HG03135 (cell line): ENCODE data around the gene PPP1R13B.

Experiments used
- ATAC-seq: cut with Tn5 transposase; IDR thresholded peaks from one replicate; pipeline ENCODE4 v1.9.1; 2021; ENCODE audit warnings: mild to moderate bottlenecking, moderate library complexity; ENCODE audit not compliant: unreplicated experiment

Gene PPP1R13B

GRCh38 chr14:103688906-103689902 is 158.2 kb downstream of the PPP1R13B start:
- ATAC-seq = no peak

- no peak for ATAC-seq
These were observed 158.9 kb downstream of the PPP1R13B start for GRCh38 chr14:103688441-103688840.

DNA sequence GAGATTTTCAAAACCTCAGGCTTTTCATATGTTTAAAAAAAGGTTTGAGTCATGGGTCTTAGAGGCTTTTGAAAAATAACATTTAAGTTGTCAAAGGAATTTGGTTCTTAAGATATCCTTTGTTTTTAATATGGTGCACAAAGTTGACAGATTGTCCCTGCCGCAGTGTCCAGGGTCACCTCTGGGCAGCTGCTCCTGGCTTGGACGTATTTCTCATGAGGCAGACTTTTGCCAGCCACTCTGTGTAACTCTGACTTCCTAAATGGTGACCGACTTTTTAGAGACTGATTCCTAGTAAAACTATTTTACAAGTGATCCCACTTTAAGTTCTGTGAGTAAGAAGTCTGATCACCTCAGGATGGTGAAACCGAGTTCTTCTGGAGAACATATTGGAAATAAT is 159.7 kb downstream of the PPP1R13B start:
- ATAC-seq = no peak

- no peak for ATAC-seq
These were observed 160.4 kb downstream of the PPP1R13B start for GRCh38 chr14:103686831-103687485.

- no peak for ATAC-seq
These were observed 161.8 kb downstream of the PPP1R13B start for GRCh38 chr14:103685276-103686211.

- no peak for ATAC-seq
These were observed 162.5 kb downstream of the PPP1R13B start for GRCh38 chr14:103684871-103685270.

- no peak for ATAC-seq
These were observed 162.9 kb downstream of the PPP1R13B start for GRCh38 chr14:103684471-103684870.
